GM12878 (cell line): Measurements from ENCODE around the gene CCER1. TPM values are rescaled to one million over a fixed set of nuclear protein-coding genes. Genes with fewer than 3 reads are reported as not detected.

ENCODE experiments used
- ATAC-seq: fragments of 200-7000 bp; cut with Tn5 transposase; 3 replicates; pipeline ENCODE4 v1.9.1; 2020; ENCODE audit warnings: mild to moderate bottlenecking, moderate library complexity
- BruUV-seq: library from RNA; stranded (reverse); fragments of 400-500 nt; replicated peaks from 2 replicates; lab custom pipeline; 2021; lab: Mats Ljungman, UMichigan
- CTCF ChIA-PET: fragments of 300-600 bp; sonication (Branson Sonifier 250); formaldehyde crosslinking; extraction: SDS; loops from one replicate; lab custom pipeline; 2021; ENCODE audit warnings: inconsistent platforms; lab: Yijun Ruan, JAX
- POLR2A ChIA-PET: fragments of 350-600 bp; formaldehyde crosslinking; extraction: SDS; loops from one replicate; lab custom pipeline; 2021; ENCODE audit warnings: inconsistent platforms; lab: Charles Lee
- RAD21 ChIA-PET: fragments of 300-600 bp; sonication (Branson Sonifier 250); formaldehyde crosslinking; loops from one replicate; lab custom pipeline; 2023; ENCODE audit warnings: antibody characterized with exemption; ENCODE audit not compliant: unreplicated experiment; lab: Charles Lee
- SMC1A ChIA-PET: fragments of 300-600 bp; sonication (Branson Sonifier 250); formaldehyde crosslinking; loops from one replicate; lab custom pipeline; 2023; ENCODE audit not compliant: unreplicated experiment, uncharacterized antibody; lab: Charles Lee
- DNase-seq: peaks from one replicate; pipeline ENCODE4 v3.0.0-alpha.2; 2011; ENCODE audit warnings: low read depth, low spot score
- FAIRE-seq: peaks from 3 replicates; lab custom pipeline; 2011; peaks lifted over from hg19 to GRCh38; lab: Jason Lieb, UNC
- H2AFZ ChIP-seq: 2 replicates; pipeline ENCODE4 v1.6.0; 2011; ENCODE audit warnings: low read depth, low read length, control low read depth; ENCODE audit not compliant: control insufficient read depth
- H3K27ac ChIP-seq: 2 replicates; pipeline ENCODE4 v1.5.1; 2011; ENCODE audit warnings: control low read depth; ENCODE audit not compliant: control insufficient read depth, insufficient read depth
- H3K27me3 ChIP-seq, 2 experiments: replicated peaks in 1 of 2; 2 replicates each; pipeline versions ENCODE4 v1.6.0 to v1.6.1; 2011; ENCODE audit warnings: low read length in 1 of 2; ENCODE audit not compliant: control insufficient read depth in 2 of 2, insufficient read depth in 2 of 2
- H3K36me3 ChIP-seq, 2 experiments: 2 replicates each; pipeline ENCODE4 v1.5.1; 2011; ENCODE audit warnings: low read length in 1 of 2; ENCODE audit not compliant: control insufficient read depth in 2 of 2, insufficient read depth in 2 of 2
- H3K4me1 ChIP-seq: 2 replicates; pipeline ENCODE4 v1.6.1; 2011; ENCODE audit warnings: mild to moderate bottlenecking, low read length, moderate library complexity, mixed read lengths; ENCODE audit not compliant: control insufficient read depth, insufficient read depth
- H3K4me2 ChIP-seq: 2 replicates; pipeline ENCODE4 v1.6.0; 2011; ENCODE audit warnings: control low read depth; ENCODE audit not compliant: control insufficient read depth, insufficient read depth
- H3K4me3 ChIP-seq: fragments of 200-600 bp; sonication (generic); 2 replicates; pipeline ENCODE4 v1.5.1; 2016
- H3K79me2 ChIP-seq: 2 replicates; pipeline ENCODE4 v1.6.0; 2011; ENCODE audit warnings: low read length; ENCODE audit not compliant: control insufficient read depth, insufficient read depth
- H3K9ac ChIP-seq: 2 replicates; pipeline ENCODE4 v1.8.0; 2011; ENCODE audit warnings: low read length, control low read depth, mixed read lengths; ENCODE audit not compliant: control insufficient read depth, insufficient read depth
- H3K9me3 ChIP-seq: replicated peaks from 3 replicates; pipeline ENCODE4 v1.5.1; 2011; ENCODE audit warnings: mild to moderate bottlenecking, low read length; ENCODE audit not compliant: control insufficient read depth, insufficient read depth
- H4K20me1 ChIP-seq: 2 replicates; pipeline ENCODE4 v1.6.0; 2011; ENCODE audit not compliant: control insufficient read depth, insufficient read depth
- CTCF ChIP-seq, 3 experiments: IDR thresholded peaks in 2 of 3; conservative IDR thresholded peaks in 1 of 3; 2 replicates each; pipeline ENCODE4 v1.5.1; 2011; ENCODE audit warnings: low read depth in 3 of 3, low read length in 3 of 3, mild to moderate bottlenecking in 3 of 3, control low read depth in 2 of 3, moderate library complexity in 2 of 3, inconsistent platforms in 1 of 3, mixed read lengths in 1 of 3; ENCODE audit not compliant: control insufficient read depth in 2 of 3, insufficient read depth in 1 of 3; ENCODE audit errors: extremely low read depth in 1 of 3
- IKZF2 ChIP-seq, 2 experiments: fragments of 450-650 bp; IDR thresholded peaks; 2 replicates each; pipeline ENCODE4 v1.6.1; 2017; ENCODE audit warnings: mild to moderate bottlenecking in 2 of 2, moderate library complexity in 2 of 2
- PRDM15 ChIP-seq: fragments of 450-650 bp; formaldehyde crosslinking; IDR thresholded peaks from 2 replicates; pipeline ENCODE4 v1.4.0; 2020; ENCODE audit warnings: mild to moderate bottlenecking, moderate library complexity
- RAD21 ChIP-seq: IDR thresholded peaks from 2 replicates; pipeline ENCODE4 v1.6.1; 2011; ENCODE audit warnings: mild to moderate bottlenecking, low read depth, low read length, moderate library complexity; ENCODE audit not compliant: insufficient read depth
- SMC3 ChIP-seq: IDR thresholded peaks from 2 replicates; pipeline ENCODE4 v1.6.1; 2011; ENCODE audit warnings: low read length, improper control_type of control experiment, borderline replicate concordance
- WGBS: methylation state at CpG from one replicate; pipeline ENCODE4 v1.1.6; 2016; ENCODE audit warnings: low lambda C conversion rate; ENCODE audit not compliant: insufficient replicate concordance, insufficient coverage; ENCODE audit errors: missing lambda C conversion rate; 5-methylcytosine and 5-hydroxymethylcytosine counted together
- in situ Hi-C: fragments of 300-500 bp; cut with MboI; formaldehyde crosslinking; loops from 9 replicates; pipeline ENCODE4 v1.14.3; 2018; ENCODE audit warnings: mixed read lengths
- intact Hi-C: fragments of 100-400 bp; cut with micrococcal nuclease; formaldehyde crosslinking; loops from one replicate; pipeline ENCODE4 v1.14.2; 2022; ENCODE audit not compliant: unreplicated experiment
- polyA plus RNA-seq, 11 experiments: library from polyadenylated mRNA; depleted of rRNA in 4 of 11; unstranded in 6 of 11; stranded (reverse) in 5 of 11; fragments of >200 nt; fragmentation: Nextera tagmentation in 4 of 11; fragmentation: Illumina TruSeq in 1 of 11; extraction: Ambion mirVana in 4 of 11; extraction: Trizol in 1 of 11; gene quantifications; 1 replicate in 1 of 11; 2 replicates in 10 of 11; pipeline versions ENCODE4 v1.2.1 to v1.2.3, GENCODE V29; 2011 to 2016; ENCODE audit warnings: inconsistent platforms in 2 of 11, missing spikeins in 2 of 11, low read depth in 1 of 11
- total RNA-seq, 4 experiments: library from RNA; depleted of rRNA in 3 of 4; stranded (reverse); fragments of >200 nt in 3 of 4; fragmentation: Illumina TruSeq in 1 of 4; extraction: Trizol in 1 of 4; gene quantifications; 2 replicates each; pipeline versions ENCODE4 v1.2.1 to v1.2.3, GENCODE V29; 2013 to 2021

CCER1 gene
- total and polyA plus RNA-seq, 10 of the 15 experiments (the other 5 are each of a cell fraction or from before 2014, with no cell fraction given): 0.01 TPM; not detected in 9

- H2AFZ ChIP-seq: no peak overlapping the region
- intact Hi-C loops: loop anchor here (1.0 to 2.0 kb wide), 3 partner anchors 131 to 377 kb away; no protein-coding TSS in a partner anchor
- H3K27ac ChIP-seq: no peak overlapping the region
- H3K79me2 ChIP-seq: no peaks in the 10 kb centered on the region
- BruUV-seq: no TSS peak
- SMC1A ChIA-PET: interaction anchor here (0.6 to 2.7 kb wide), 11 partner anchors 14 to 1688 kb away, joined by 3 to 21 read pairs (median 3); partner anchors contain the start of gene LUM
- H3K36me3 ChIP-seq: no peaks in the 10 kb centered on the region
- no peaks in the 10 kb centered on the region for H4K20me1 ChIP-seq
- ATAC-seq (peak; percentile 87), DNase-seq (peak; percentile 11), FAIRE-seq (peak; percentile 57)
- RAD21 ChIA-PET: interaction anchor here (0.7 to 2.4 kb wide), 6 partner anchors 10 to 1685 kb away, joined by 3 to 11 read pairs (median 4); partner anchors contain the start of gene LUM
- in situ Hi-C loops: no loop called here
- H3K9me3 ChIP-seq: no peaks in the 10 kb centered on the region
- no peak overlapping the region for H3K4me2 ChIP-seq
- no peak overlapping the region for H3K4me3 ChIP-seq
- H3K9ac ChIP-seq: no peak overlapping the region
- POLR2A ChIA-PET: no interaction called here
- CTCF ChIA-PET: interaction anchor here (0.7 to 6.1 kb wide), 16 partner anchors 9 to 388 kb away, joined by 3 to 88 read pairs (median 4); partner anchors contain the start of gene LUM
- WGBS: 55% methylated on average over 1 of the region's 1 CpG
- no peaks in the 10 kb centered on the region for H3K4me1 ChIP-seq
- TF ChIP-seq IKZF2 (IDR thresholded peaks at IDR 0.05): no peak
- TF ChIP-seq RAD21: peak; percentile 94
- TF ChIP-seq PRDM15 (CRISPR knock-in tag): no peak
- peak; percentile 56 to 87 (median 58); a peak in 5 of 6 replicates for TF ChIP-seq CTCF (IDR thresholded peaks at IDR 0.05 in 2 of 3, conservative IDR thresholded peaks at IDR 0.05 in 1 of 3; ENCODE audit: control insufficient read depth in 2 of 3, extremely low read depth in 1 of 3, insufficient read depth in 1 of 3, low read depth in 3 of 3, low read length in 3 of 3)
- TF ChIP-seq SMC3: peak; percentile 92
- no peaks in the 10 kb centered on the region; a peak in 1 of 4 replicates for H3K27me3 ChIP-seq
Observed at GRCh38 chr12:90978117-90978770, 23.3 kb upstream of the CCER1 start.
